Measurements from ENCODE around the gene TRIM25. TPM values are rescaled to one million over a fixed set of nuclear protein-coding genes. Genes with fewer than 3 reads are reported as not detected.

TRIM25 gene
- total RNA-seq, 1 experiment from 2014 or later: 32.5 TPM

DNA sequence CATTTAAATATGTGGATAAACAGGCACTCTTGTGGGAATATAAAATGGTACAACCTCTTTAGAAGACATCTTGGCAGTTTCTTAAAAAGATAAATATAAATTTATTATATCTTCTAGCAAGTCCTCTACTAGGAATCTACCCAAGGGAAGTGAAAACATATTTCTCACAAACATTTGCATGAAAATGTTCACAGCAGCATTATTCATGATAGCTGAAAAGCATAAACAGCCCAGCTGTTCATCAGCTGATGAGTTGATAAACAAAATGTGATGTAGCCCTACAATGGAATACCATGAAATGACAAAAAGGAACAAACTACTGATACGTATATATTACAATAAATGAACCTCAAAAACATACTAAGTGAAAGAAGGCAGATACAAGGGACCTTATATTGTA, 67.9 kb downstream of the TRIM25 start:
- H3K4me3 Mint-ChIP-seq: no peak overlapping the region
- H3K27me3 Mint-ChIP-seq (ENCODE audit: low read depth): no peaks in the 10 kb centered on the region
- Histone ChIP-seq H3K23me2 (ENCODE audit: insufficient read length, low read depth, low read length, poor library complexity, severe bottlenecking) (peaks cover 2% of the 10 kb centered on the region), H3K9ac (ENCODE audit: extremely low read depth, insufficient read length, low read length) (no peak overlapping the region), H3K4me2 (ENCODE audit: insufficient read depth, insufficient read length, low read length) (no peak overlapping the region), H3K18ac (ENCODE audit: insufficient read length, low read depth, low read length) (no peak overlapping the region), H4K91ac (ENCODE audit: insufficient read length, low read depth, low read length) (no peak overlapping the region), H3K56ac (ENCODE audit: insufficient read length, low read depth, low read length) (no peak overlapping the region), H2BK20ac (ENCODE audit: low read depth, low read length, poor library complexity, severe bottlenecking) (no peak overlapping the region), H2BK15ac (ENCODE audit: low read depth, low read length) (no peak overlapping the region), H2AK5ac (ENCODE audit: insufficient read length, low read length) (no peak overlapping the region), H3K9me3 (ENCODE audit: control insufficient read depth, low read depth, low read length) (no peaks in the 10 kb centered on the region), H3K27ac (ENCODE audit: insufficient read length, low read depth, low read length) (no peak overlapping the region), H2BK12ac (ENCODE audit: insufficient read length, low read depth, low read length) (no peak overlapping the region), H3K4me1 (ENCODE audit: insufficient read depth, low read length) (no peaks in the 10 kb centered on the region), H3K79me1 (ENCODE audit: insufficient read depth, low read depth, low read length, poor library complexity, severe bottlenecking) (no peaks in the 10 kb centered on the region), H4K20me1 (ENCODE audit: control insufficient read depth, insufficient read depth, insufficient read length) (no peaks in the 10 kb centered on the region), H2BK120ac (ENCODE audit: low read depth, low read length, poor library complexity, severe bottlenecking) (no peak overlapping the region), H2AFZ (ENCODE audit: low read length) (no peak overlapping the region), H3K27me3 (ENCODE audit: insufficient read depth, low read length) (no peaks in the 10 kb centered on the region), H3T11ph (ENCODE audit: low read length) (no peak overlapping the region), H4K8ac (replicated peaks; ENCODE audit: insufficient read length, low read depth, low read length) (no peak overlapping the region), H3K23ac (ENCODE audit: insufficient read length, low read depth, low read length) (no peak overlapping the region), H3K14ac (ENCODE audit: insufficient read depth, low read length) (no peak overlapping the region), H4K5ac (ENCODE audit: insufficient read length, low read depth, low read length) (no peak overlapping the region), H3K4ac (ENCODE audit: low read depth, low read length) (no peak overlapping the region), H3K79me2 (ENCODE audit: insufficient read depth, low read length) (no peaks in the 10 kb centered on the region), H2BK5ac (ENCODE audit: insufficient read length, low read length) (no peak overlapping the region)
- WGBS (ENCODE audit: extremely low coverage, insufficient read length, low lambda C conversion rate): no CpG with 5 or more reads among the region's 1 CpG
- H3K9me3 Mint-ChIP-seq: no peaks in the 10 kb centered on the region
- peaks cover 2 to 7% (median 4%) of the 10 kb centered on the region in 3 experiments; a peak in 4 of 7 replicates for H3K36me3 Mint-ChIP-seq (ENCODE audit: insufficient read depth in 1 of 3, low read depth in 3 of 3)
- TF ChIP-seq, protein P1, sequence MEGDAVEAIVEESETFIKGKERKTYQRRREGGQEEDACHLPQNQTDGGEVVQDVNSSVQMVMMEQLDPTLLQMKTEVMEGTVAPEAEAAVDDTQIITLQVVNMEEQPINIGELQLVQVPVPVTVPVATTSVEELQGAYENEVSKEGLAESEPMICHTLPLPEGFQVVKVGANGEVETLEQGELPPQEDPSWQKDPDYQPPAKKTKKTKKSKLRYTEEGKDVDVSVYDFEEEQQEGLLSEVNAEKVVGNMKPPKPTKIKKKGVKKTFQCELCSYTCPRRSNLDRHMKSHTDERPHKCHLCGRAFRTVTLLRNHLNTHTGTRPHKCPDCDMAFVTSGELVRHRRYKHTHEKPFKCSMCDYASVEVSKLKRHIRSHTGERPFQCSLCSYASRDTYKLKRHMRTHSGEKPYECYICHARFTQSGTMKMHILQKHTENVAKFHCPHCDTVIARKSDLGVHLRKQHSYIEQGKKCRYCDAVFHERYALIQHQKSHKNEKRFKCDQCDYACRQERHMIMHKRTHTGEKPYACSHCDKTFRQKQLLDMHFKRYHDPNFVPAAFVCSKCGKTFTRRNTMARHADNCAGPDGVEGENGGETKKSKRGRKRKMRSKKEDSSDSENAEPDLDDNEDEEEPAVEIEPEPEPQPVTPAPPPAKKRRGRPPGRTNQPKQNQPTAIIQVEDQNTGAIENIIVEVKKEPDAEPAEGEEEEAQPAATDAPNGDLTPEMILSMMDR (conservative IDR thresholded peaks at IDR 0.05): no peak
- H3K27ac Mint-ChIP-seq: no peak overlapping the region
- no peak for DNase-seq
- H3K4me1 Mint-ChIP-seq: no peaks in the 10 kb centered on the region

All from H9 (cell line).